DOHH2 (cell line): ENCODE data around the gene MARCHF10.

Experiments
- EZH2phosphoT487 ChIP-seq: fragments of 200-600 bp; sonication (generic); IDR thresholded peaks from 2 replicates; pipeline ENCODE4 v1.6.1; 2017; ENCODE audit warnings: borderline replicate concordance, mild to moderate bottlenecking, antibody characterized with exemption, low read length, moderate library complexity, mixed read lengths
- TF ChIP-seq, protein P1 (sequence below): fragments of 200-600 bp; sonication (generic); IDR thresholded peaks from one replicate; pipeline ENCODE4 v1.5.1; 2014; ENCODE audit warnings: antibody characterized with exemption, mild to moderate bottlenecking, low read depth, low read length; ENCODE audit not compliant: poor library complexity, severe bottlenecking

DNA sequence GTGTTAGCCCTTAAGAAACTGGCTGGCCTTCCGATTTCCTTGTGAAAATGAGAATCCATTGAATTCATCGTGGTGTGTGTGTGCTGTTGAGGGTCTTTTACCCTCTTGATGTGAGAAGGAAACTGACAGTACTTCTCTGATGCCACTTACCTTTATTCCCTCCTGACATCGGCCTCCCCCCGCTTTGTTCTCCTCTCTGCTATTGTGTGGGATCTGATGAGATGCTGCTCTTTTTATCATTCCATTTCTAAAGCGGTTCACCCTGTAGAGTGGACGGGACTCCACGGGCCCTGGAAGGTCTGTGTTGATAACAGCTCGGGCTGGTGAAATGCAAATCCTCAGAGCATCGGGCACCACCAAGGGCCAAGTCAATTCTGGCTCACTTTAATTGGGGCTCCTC, 69.8 kb downstream of the MARCHF10 start:
- TF ChIP-seq, protein P1, sequence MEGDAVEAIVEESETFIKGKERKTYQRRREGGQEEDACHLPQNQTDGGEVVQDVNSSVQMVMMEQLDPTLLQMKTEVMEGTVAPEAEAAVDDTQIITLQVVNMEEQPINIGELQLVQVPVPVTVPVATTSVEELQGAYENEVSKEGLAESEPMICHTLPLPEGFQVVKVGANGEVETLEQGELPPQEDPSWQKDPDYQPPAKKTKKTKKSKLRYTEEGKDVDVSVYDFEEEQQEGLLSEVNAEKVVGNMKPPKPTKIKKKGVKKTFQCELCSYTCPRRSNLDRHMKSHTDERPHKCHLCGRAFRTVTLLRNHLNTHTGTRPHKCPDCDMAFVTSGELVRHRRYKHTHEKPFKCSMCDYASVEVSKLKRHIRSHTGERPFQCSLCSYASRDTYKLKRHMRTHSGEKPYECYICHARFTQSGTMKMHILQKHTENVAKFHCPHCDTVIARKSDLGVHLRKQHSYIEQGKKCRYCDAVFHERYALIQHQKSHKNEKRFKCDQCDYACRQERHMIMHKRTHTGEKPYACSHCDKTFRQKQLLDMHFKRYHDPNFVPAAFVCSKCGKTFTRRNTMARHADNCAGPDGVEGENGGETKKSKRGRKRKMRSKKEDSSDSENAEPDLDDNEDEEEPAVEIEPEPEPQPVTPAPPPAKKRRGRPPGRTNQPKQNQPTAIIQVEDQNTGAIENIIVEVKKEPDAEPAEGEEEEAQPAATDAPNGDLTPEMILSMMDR: no peak
- no peak for TF ChIP-seq EZH2phosphoT487
